Vagina (tissue), 2 donors: ENCODE measurements around the gene ALKBH5. TPM values are rescaled to one million over a fixed set of nuclear protein-coding genes. Genes with fewer than 3 reads are reported as not detected.

Experiments used
- DNase-seq, 2 donors: peaks; one replicate each; pipeline ENCODE4 v3.0.0-alpha.2; 2017; ENCODE audit errors: extremely low spot score in 2 of 2
- H3K27ac ChIP-seq: fragments of 200-600 bp; sonication (generic); one replicate; pipeline ENCODE4 v1.5.1; 2019
- H3K27me3 ChIP-seq: fragments of 200-600 bp; sonication (generic); one replicate; pipeline ENCODE4 v1.5.1; 2019
- H3K36me3 ChIP-seq, 2 donors: fragments of 200-600 bp; sonication (generic); one replicate each; pipeline ENCODE4 v1.5.1; 2017 to 2019
- H3K4me1 ChIP-seq: fragments of 200-600 bp; sonication (generic); one replicate; pipeline ENCODE4 v1.5.1; 2019
- H3K4me3 ChIP-seq, 2 donors: fragments of 200-600 bp; sonication (generic); 1 replicate in 1 of 2; 2 replicates in 1 of 2; pipeline ENCODE4 v1.5.1; 2016 to 2019
- H3K9me3 ChIP-seq: fragments of 200-600 bp; sonication (generic); one replicate; pipeline ENCODE4 v1.5.1; 2019
- CTCF ChIP-seq, 3 experiments: fragments of 450-650 bp in 2 of 3; fragments of 200-600 bp in 1 of 3; sonication (generic) in 1 of 3; IDR thresholded peaks; one replicate each; pipeline ENCODE4 v1.5.1; 2017 to 2019; ENCODE audit warnings: antibody characterized with exemption in 3 of 3, mild to moderate bottlenecking in 2 of 3, moderate library complexity in 2 of 3
- POLR2A ChIP-seq, 2 donors: fragments of 450-650 bp; IDR thresholded peaks; one replicate each; pipeline ENCODE4 v1.6.1; 2017; ENCODE audit warnings: antibody characterized with exemption in 2 of 2, mild to moderate bottlenecking in 2 of 2, moderate library complexity in 2 of 2
- POLR2AphosphoS5 ChIP-seq, 2 donors: sonication (generic); formaldehyde crosslinking; IDR thresholded peaks; one replicate each; pipeline ENCODE4 v1.9.0; 2017; ENCODE audit warnings: antibody characterized with exemption in 2 of 2, mild to moderate bottlenecking in 2 of 2, low read depth in 1 of 2; ENCODE audit not compliant: insufficient read depth in 1 of 2
- intact Hi-C: fragments of 100-400 bp; cut with DNase I; formaldehyde crosslinking; loops from one replicate; pipeline ENCODE4 v1.15.1; 2023
- total RNA-seq: library from RNA; depleted of rRNA; stranded (reverse); fragments of >200 nt; gene quantifications from one replicate; pipeline ENCODE4 v1.2.3, GENCODE V29; 2016

ALKBH5 gene
- total RNA-seq, 1 donor from 2014 or later: 77.3 TPM

GRCh38 chr17:18185832-18186626, 2.4 kb downstream of the ALKBH5 start:
- Histone ChIP-seq H3K27me3 (no peaks in the 10 kb centered on the region), H3K4me3 (peak overlapping the region; percentile 92 to 98), H3K4me1 (peaks cover 81% of the 10 kb centered on the region), H3K27ac (peak overlapping the region; percentile 99), H3K36me3 (peaks cover 0 to 6% of the 10 kb centered on the region in 2 donors), H3K9me3 (no peaks in the 10 kb centered on the region)
- intact Hi-C loops: loop anchor here (5.0 kb wide), 1 partner anchor 36 kb away; no protein-coding TSS in a partner anchor
- DNase-seq: no peak
- TF ChIP-seq POLR2AphosphoS5 (IDR thresholded peaks at IDR 0.05; ENCODE audit: insufficient read depth in 1 of 2, low read depth in 1 of 2) (no peak), POLR2A (IDR thresholded peaks at IDR 0.05) (no peak), CTCF (IDR thresholded peaks at IDR 0.05) (no peak)

- DNase-seq: no peak
- H3K9me3 ChIP-seq: no peaks in the 10 kb centered on the region
- TF ChIP-seq CTCF (IDR thresholded peaks at IDR 0.05): no peak
- peak in 1 of 2 donors; percentile 61 for TF ChIP-seq POLR2AphosphoS5 (IDR thresholded peaks at IDR 0.05; ENCODE audit: insufficient read depth in 1 of 2, low read depth in 1 of 2)
- H3K27me3 ChIP-seq: no peaks in the 10 kb centered on the region
- peak overlapping the region; percentile 92 to 98 for H3K4me3 ChIP-seq
- H3K27ac ChIP-seq: peak overlapping the region; percentile 99
- peaks cover 0 to 6% of the 10 kb centered on the region in 2 donors for H3K36me3 ChIP-seq
- H3K4me1 ChIP-seq: peaks cover 81% of the 10 kb centered on the region
- intact Hi-C loops: loop anchor here (5.0 kb wide), 1 partner anchor 36 kb away; no protein-coding TSS in a partner anchor
These were observed 3.0 kb downstream of the ALKBH5 start for GRCh38 chr17:18186627-18186982.

- intact Hi-C loops: loop anchor here (5.0 kb wide), 1 partner anchor 35 kb away; no protein-coding TSS in a partner anchor
These were observed 3.6 kb downstream of the ALKBH5 start for GRCh38 chr17:18187226-18187625.

GRCh38 chr17:18187821-18188761, 4.5 kb downstream of the ALKBH5 start:
- Histone ChIP-seq H3K27me3 (no peaks in the 10 kb centered on the region), H3K27ac (peak overlapping the region; percentile 99), H3K4me1 (peaks cover 86% of the 10 kb centered on the region), H3K36me3 (peaks cover 0 to 6% of the 10 kb centered on the region in 2 donors), H3K9me3 (no peaks in the 10 kb centered on the region), H3K4me3 (peak overlapping the region; percentile 92 to 98)
- DNase-seq: no peak
- intact Hi-C loops: loop anchor here (5.0 kb wide), 1 partner anchor 34 kb away; no protein-coding TSS in a partner anchor
- TF ChIP-seq CTCF (IDR thresholded peaks at IDR 0.05): no peak
- no peak for TF ChIP-seq POLR2AphosphoS5 (IDR thresholded peaks at IDR 0.05; ENCODE audit: insufficient read depth in 1 of 2, low read depth in 1 of 2)
- no peak for TF ChIP-seq POLR2A (IDR thresholded peaks at IDR 0.05)

More at GRCh38 chr17:18187226-18187625, 3.6 kb downstream of the ALKBH5 start:
- Histone ChIP-seq H3K4me3 (peak overlapping the region; percentile 92 to 98), H3K4me1 (peaks cover 81% of the 10 kb centered on the region), H3K27ac (peak overlapping the region; percentile 99), H3K36me3 (peaks cover 0 to 6% of the 10 kb centered on the region in 2 donors), H3K27me3 (no peaks in the 10 kb centered on the region), H3K9me3 (no peaks in the 10 kb centered on the region)
- TF ChIP-seq POLR2AphosphoS5 (IDR thresholded peaks at IDR 0.05; ENCODE audit: insufficient read depth in 1 of 2, low read depth in 1 of 2) (no peak), POLR2A (IDR thresholded peaks at IDR 0.05) (no peak), CTCF (IDR thresholded peaks at IDR 0.05) (no peak)
- DNase-seq: no peak
